Pancreas (tissue), 10 donors: ENCODE measurements around the gene TRMT61B. TPM values are rescaled to one million over a fixed set of nuclear protein-coding genes. Genes with fewer than 3 reads are reported as not detected.
A peak's percentile ranks its signal among the peaks of the same experiment; 100 is the strongest.

Source experiments
- ATAC-seq, 4 donors: fragments of 200-7000 bp; cut with Tn5 transposase; one replicate each; pipeline versions ENCODE4 v1.8.0 to v1.9.1; 2020; ENCODE audit warnings: mild to moderate bottlenecking in 4 of 4, moderate library complexity in 4 of 4
- DNase-seq, 6 donors: peaks; one replicate each; pipeline ENCODE4 v3.0.0-alpha.2; 2020
- FAIRE-seq: peaks from 2 replicates; lab custom pipeline; 2012; peaks lifted over from hg19 to GRCh38; lab: Jason Lieb, UNC
- H3K27ac ChIP-seq, 4 donors: fragments of 200-600 bp; sonication (generic); 1 replicate in 3 of 4; 2 replicates in 1 of 4; pipeline versions ENCODE4 v1.5.0 to v1.8.0; 2020
- H3K27me3 ChIP-seq, 4 donors: fragments of 200-600 bp; one replicate each; pipeline ENCODE4 v1.8.0; 2021
- H3K36me3 ChIP-seq, 3 donors: fragments of 200-600 bp; sonication (generic) in 1 of 3; one replicate each; pipeline versions ENCODE4 v1.5.0 to v1.8.0; 2020 to 2021
- H3K4me1 ChIP-seq, 3 donors: fragments of 200-600 bp; one replicate each; pipeline ENCODE4 v1.8.0; 2021
- H3K4me3 ChIP-seq, 4 donors: fragments of 200-600 bp; sonication (generic) in 2 of 4; one replicate each; pipeline versions ENCODE4 v1.5.0 to v1.8.0; 2020 to 2021
- H3K9me3 ChIP-seq, 4 donors: fragments of 200-600 bp; one replicate each; pipeline ENCODE4 v1.8.0; 2021
- CTCF ChIP-seq, 4 donors: fragments of 200-600 bp; sonication (generic) in 3 of 4; IDR thresholded peaks; one replicate each; pipeline versions ENCODE4 v1.5.0 to v1.8.0; 2021; ENCODE audit warnings: antibody characterized with exemption in 4 of 4
- WGBS, 2 donors: extraction: QIAGEN DNeasy Blood & Tissue Kit; methylation state at CpG; one replicate each; pipeline ENCODE4 v1.1.7; 2013; 5-methylcytosine and 5-hydroxymethylcytosine counted together
- intact Hi-C, 3 donors: fragments of 100-400 bp; cut with DNase I; formaldehyde crosslinking; loops; one replicate each; pipeline versions ENCODE4 v1.11.1 to v1.14.2; 2022
- polyA plus RNA-seq, 2 donors: library from polyadenylated mRNA; stranded (reverse); fragments of 200-250 nt; gene quantifications; one replicate each; pipeline ENCODE4 v1.2.3, GENCODE V29; 2013
- total RNA-seq, 6 donors: library from RNA; stranded (reverse); fragmentation: NEBNext Ultra II Directional in 4 of 6; extraction: Animal tissue kit (Norgen Biotek cat#: 25700) in 4 of 6; gene quantifications; one replicate each; pipeline versions ENCODE4 v1.2.1 to v1.2.4, GENCODE V29; 2021 to 2023
- donor health status: healthy with polysubstance abuse.
- donor health status: DM: no; HTN: no; CAD: no; lungs with moderate emphysema.
- donor health status: DM: no; HTN: no; CAD: no.
- donor health status: control.
- donor health status: control.
- donor health status: Bipolar disorder and iron deficiency.
- donor health status: DM: yes; HTN: yes; CAD: no.
- donor health status: DM: no; HTN: no; CAD: no.
- donor health status: DM: no; HTN: no; CAD: no.
- donor health status: DM: yes; HTN: yes; CAD: no.

TRMT61B gene
- total and polyA plus RNA-seq, 8 donors, result 3.0 to 14.7 (median 5.2) TPM

- no peak for FAIRE-seq
- ATAC-seq, result peak; percentile 6 to 32 (median 18)
- DNase-seq, result peak in 4 of 6 donors; percentile 26 to 61 (median 42)
- no peaks in the 10 kb centered on the region for H3K27me3 ChIP-seq
- 1% methylated on average over 18 to 19 of the region's 19 CpGs for WGBS, 2 donors
- peaks cover 4 to 26% (median 23%) of the 10 kb centered on the region in 3 donors for H3K4me1 ChIP-seq
- no peak for TF ChIP-seq CTCF (IDR thresholded peaks at IDR 0.05)
- H3K27ac ChIP-seq, result peak overlapping the region; percentile 72 to 81 (median 76)
- no peaks in the 10 kb centered on the region for H3K9me3 ChIP-seq
- peak overlapping the region; percentile 98 to 99 (median 99) for H3K4me3 ChIP-seq
- H3K36me3 ChIP-seq, result no peaks in the 10 kb centered on the region
- intact Hi-C loops, result no loop called here
Observed at GRCh38 chr2:28895189-28895893, 25.2 kb upstream of the TRMT61B start.

DNA sequence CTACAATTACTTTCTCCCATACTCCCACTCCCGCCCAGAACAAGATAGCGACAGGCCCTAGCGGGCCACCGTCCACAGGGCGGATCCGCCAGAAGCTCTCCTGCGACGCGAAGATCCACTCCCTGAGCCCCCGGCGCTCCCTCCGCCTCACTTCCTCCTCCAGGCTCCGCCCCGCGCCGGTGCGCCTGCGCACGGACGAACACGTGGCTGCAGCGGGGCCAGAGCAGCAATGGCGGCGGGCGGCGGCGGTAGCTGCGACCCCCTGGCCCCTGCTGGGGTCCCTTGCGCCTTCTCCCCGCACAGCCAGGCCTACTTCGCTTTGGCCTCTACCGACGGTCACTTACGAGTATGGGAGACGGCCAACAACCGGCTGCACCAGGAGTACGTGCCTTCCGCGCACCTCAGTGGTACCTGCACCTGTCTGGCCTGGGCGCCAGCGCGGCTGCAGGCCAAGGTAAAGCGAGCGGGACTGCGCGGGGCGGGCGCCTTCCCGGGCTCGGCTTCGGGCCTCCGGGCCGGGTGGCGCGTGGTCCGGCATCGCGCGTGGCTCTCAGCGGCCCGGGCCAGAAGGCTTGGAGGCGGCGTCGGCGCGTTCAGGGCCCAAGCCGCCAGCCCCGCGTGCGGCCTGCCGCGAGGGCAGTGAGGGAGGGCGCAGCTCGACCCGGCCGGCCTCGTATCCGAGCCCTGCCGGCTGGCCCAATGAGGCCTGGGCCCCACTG is 24.5 kb upstream of the TRMT61B start, which contains the start of gene WDR43:
Gene WDR43 (plus strand): TSS at position 198 of the 719 bp plus-strand sequence. CDS start 32 bp downstream, at position 230.
- Histone ChIP-seq H3K36me3 (no peaks in the 10 kb centered on the region), H3K4me1 (peaks cover 4 to 26% (median 23%) of the 10 kb centered on the region in 3 donors), H3K27ac (peak within 1 kb of the TSS; percentile 72 to 81 (median 76)), H3K9me3 (no peaks in the 10 kb centered on the region), H3K27me3 (no peaks in the 10 kb centered on the region), H3K4me3 (peak within 1 kb of the TSS; percentile 98 to 99 (median 99))
- FAIRE-seq (no peak), ATAC-seq (peak; percentile 97 to 99 (median 98)), DNase-seq (peak; percentile 98 to 99 (median 98))
- intact Hi-C loops, result no loop called here
- TF ChIP-seq CTCF (IDR thresholded peaks at IDR 0.05), result no peak
- 0% methylated on average over 40 to 79 of the region's 79 CpGs for WGBS, 2 donors

- Histone ChIP-seq H3K4me3 (no peak overlapping the region), H3K4me1 (peaks cover 4 to 19% (median 19%) of the 10 kb centered on the region in 3 donors), H3K27me3 (no peaks in the 10 kb centered on the region), H3K36me3 (no peaks in the 10 kb centered on the region), H3K9me3 (no peaks in the 10 kb centered on the region), H3K27ac (no peak overlapping the region)
- WGBS, 2 donors, result 93 to 94% methylated on average over 21 of the region's 21 CpGs
- no peak for TF ChIP-seq CTCF (IDR thresholded peaks at IDR 0.05)
- ATAC-seq, result no peak
- peak in 2 of 6 donors; percentile 20 to 38 for DNase-seq
- FAIRE-seq, result no peak
- intact Hi-C loops, result no loop called here
Observed at GRCh38 chr2:28893488-28893887, 23.4 kb upstream of the TRMT61B start.

DNA sequence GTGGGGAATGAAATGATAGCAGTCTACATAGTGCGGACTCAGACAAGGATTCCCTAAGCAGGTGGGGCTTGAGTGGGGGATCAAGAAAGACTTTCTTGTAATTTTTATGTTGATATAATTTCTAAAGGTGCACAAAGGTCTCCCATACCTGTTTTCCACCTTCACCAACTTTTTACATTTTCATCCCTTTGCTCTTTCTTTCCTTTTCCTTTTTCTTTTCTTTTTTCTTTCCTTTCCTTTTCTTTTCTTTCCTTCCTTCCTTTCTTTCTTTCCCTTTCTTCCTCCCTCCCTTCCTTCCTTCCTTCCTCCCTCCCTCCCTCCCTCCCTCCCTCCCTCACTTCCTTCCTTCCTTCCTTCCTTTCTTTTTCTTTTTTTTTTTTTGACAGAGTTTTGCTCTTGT is 10.1 kb upstream of the TRMT61B start:
- TF ChIP-seq CTCF (IDR thresholded peaks at IDR 0.05), result no peak
- Histone ChIP-seq H3K27me3 (no peaks in the 10 kb centered on the region), H3K27ac (no peak overlapping the region), H3K9me3 (no peaks in the 10 kb centered on the region), H3K4me3 (no peak overlapping the region), H3K4me1 (no peaks in the 10 kb centered on the region), H3K36me3 (no peaks in the 10 kb centered on the region)
- FAIRE-seq (no peak), ATAC-seq (no peak), DNase-seq (no peak)
- WGBS, 2 donors, result 89 to 93% methylated on average over 1 of the region's 1 CpG
- intact Hi-C loops, result no loop called here
